ENCODE measurements around the gene SHB. TPM values are rescaled to one million over a fixed set of nuclear protein-coding genes. Genes with fewer than 3 reads are reported as not detected.

The SHB gene
- total and polyA plus RNA-seq, 10 donors, result 1.2 to 20.5 (median 7.1) TPM

- no peaks in the 10 kb centered on the region for H3K27me3 ChIP-seq (replicated peaks in 1 of 7)
- H3K9me3 ChIP-seq, result no peaks in the 10 kb centered on the region
- TF ChIP-seq POLR2AphosphoS5 (IDR thresholded peaks at IDR 0.05), result no peak
- no peak for TF ChIP-seq CTCF (IDR thresholded peaks at IDR 0.05 in 8 of 11, conservative IDR thresholded peaks at IDR 0.05 in 3 of 11)
- intact Hi-C loops (cut with DNase I; ENCODE audit: low total_unique reads), result no loop called here
- H3K4me1 ChIP-seq, result peaks cover 10 to 45% (median 28%) of the 10 kb centered on the region in 6 donors
- no peak for DNase-seq
- WGBS, 5 donors, result 79 to 86% (median 81%) methylated on average over 11 to 15 of the region's 15 CpGs
- no peak overlapping the region for H3K27ac ChIP-seq
- H3K4me3 ChIP-seq, result no peak overlapping the region
- H3K36me3 ChIP-seq, result no peaks in the 10 kb centered on the region
Measured at GRCh38 chr9:37997636-37998374, 71.2 kb downstream of the SHB start.

GRCh38 chr9:37996819-37997217 lies 72.2 kb downstream of the SHB start:
- TF ChIP-seq POLR2AphosphoS5 (IDR thresholded peaks at IDR 0.05) (no peak), CTCF (IDR thresholded peaks at IDR 0.05 in 8 of 11, conservative IDR thresholded peaks at IDR 0.05 in 3 of 11) (no peak), POLR2A (IDR thresholded peaks at IDR 0.05) (no peak)
- Histone ChIP-seq H3K36me3 (no peaks in the 10 kb centered on the region), H3K9me3 (no peaks in the 10 kb centered on the region), H3K4me1 (peaks cover 10 to 50% (median 29%) of the 10 kb centered on the region in 6 donors), H3K4me3 (no peak overlapping the region), H3K27me3 (replicated peaks in 1 of 7) (no peaks in the 10 kb centered on the region), H3K27ac (no peak overlapping the region)
- 93 to 97% (median 97%) methylated on average over 4 of the region's 4 CpGs for WGBS, 5 donors
- intact Hi-C loops (cut with DNase I; ENCODE audit: low total_unique reads), result no loop called here
- no peak for DNase-seq

- intact Hi-C loops (cut with DNase I; ENCODE audit: low total_unique reads), result no loop called here
- TF ChIP-seq POLR2A (IDR thresholded peaks at IDR 0.05), result no peak
- no peak for TF ChIP-seq CTCF (IDR thresholded peaks at IDR 0.05 in 8 of 11, conservative IDR thresholded peaks at IDR 0.05 in 3 of 11)
- TF ChIP-seq POLR2AphosphoS5 (IDR thresholded peaks at IDR 0.05), result no peak
- no peak for DNase-seq
- peaks cover 10 to 50% (median 29%) of the 10 kb centered on the region in 6 donors for H3K4me1 ChIP-seq
- no peak overlapping the region for H3K27ac ChIP-seq
- no peak overlapping the region for H3K4me3 ChIP-seq
- H3K27me3 ChIP-seq (replicated peaks in 1 of 7), result no peaks in the 10 kb centered on the region
- WGBS, 5 donors, result 90 to 97% (median 95%) methylated on average over 5 of the region's 5 CpGs
- no peaks in the 10 kb centered on the region for H3K9me3 ChIP-seq
- no peaks in the 10 kb centered on the region for H3K36me3 ChIP-seq
Measured at GRCh38 chr9:37995961-37996818, 72.8 kb downstream of the SHB start.

GRCh38 chr9:37995348-37995737 lies 73.7 kb downstream of the SHB start:
- 56 to 85% (median 65%) methylated on average over 6 of the region's 6 CpGs for WGBS, 5 donors
- H3K9me3 ChIP-seq, result no peaks in the 10 kb centered on the region

More at GRCh38 chr9:37995348-37995737, 73.7 kb downstream of the SHB start:
- H3K27ac ChIP-seq, result peak overlapping the region in 5 of 8 donors; percentile 33 to 74 (median 60)
- peaks cover 10 to 50% (median 29%) of the 10 kb centered on the region in 6 donors for H3K4me1 ChIP-seq
- no peak for DNase-seq
- H3K36me3 ChIP-seq, result no peaks in the 10 kb centered on the region
- peak overlapping the region in 1 of 8 donors; percentile 7 for H3K4me3 ChIP-seq
- TF ChIP-seq POLR2A (IDR thresholded peaks at IDR 0.05) (no peak), POLR2AphosphoS5 (IDR thresholded peaks at IDR 0.05) (no peak), CTCF (IDR thresholded peaks at IDR 0.05 in 8 of 11, conservative IDR thresholded peaks at IDR 0.05 in 3 of 11) (no peak)
- H3K27me3 ChIP-seq (replicated peaks in 1 of 7), result no peaks in the 10 kb centered on the region
- intact Hi-C loops (cut with DNase I; ENCODE audit: low total_unique reads), result no loop called here
